CD4-positive, alpha-beta T cell treated with Interferon gamma for 1 hour (primary cell): ENCODE results near the gene DHFR.
"Not testable (repeated sequence)": the region's sequence is repeated elsewhere in the genome, so short reads cannot be mapped to it uniquely, and the experiment has no call there.

Experiments
- DNase-seq: peaks from one replicate; pipeline ENCODE4 v3.0.0-alpha.2; 2020

Gene DHFR

GRCh38 chr5:80654391-80655230 is at the start of gene DHFR, which contains the start of gene MSH3:
DHFR (minus strand) TSS chr5:80654983; CDS start chr5:80654489, 494 bp downstream.
MSH3 (plus strand) TSS chr5:80654652; CDS start chr5:80654728, 76 bp downstream.
- DNase-seq = peak; percentile 91

GRCh38 chr5:80704221-80704620 is 49.4 kb upstream of the DHFR start:
- no peak for DNase-seq

GRCh38 chr5:80703747-80704146 is 49.0 kb upstream of the DHFR start:
- no peak for DNase-seq

- no peak for DNase-seq
Measured at GRCh38 chr5:80703291-80703690, 48.5 kb upstream of the DHFR start.

- no peak for DNase-seq
Measured at GRCh38 chr5:80701597-80701996, 46.8 kb upstream of the DHFR start.

GRCh38 chr5:80698369-80698768 is 43.6 kb upstream of the DHFR start:
- DNase-seq = no peak

GRCh38 chr5:80697100-80697499 is 42.3 kb upstream of the DHFR start:
- DNase-seq = no peak

GRCh38 chr5:80696450-80696849 is 41.7 kb upstream of the DHFR start:
- no peak for DNase-seq

GRCh38 chr5:80695666-80696065 is 40.9 kb upstream of the DHFR start:
- DNase-seq = no peak

GRCh38 chr5:80689627-80690026 is 34.8 kb upstream of the DHFR start:
- DNase-seq = no peak

GRCh38 chr5:80688648-80689420 is 34.1 kb upstream of the DHFR start:
- DNase-seq = no peak

- DNase-seq = no peak
Measured at GRCh38 chr5:80686757-80687156, 32.0 kb upstream of the DHFR start.

GRCh38 chr5:80676706-80677105 is 21.9 kb upstream of the DHFR start:
- no peak for DNase-seq

- peak; percentile 43 for DNase-seq
Measured at GRCh38 chr5:80672140-80672736, 17.5 kb upstream of the DHFR start.

GRCh38 chr5:80668016-80668969 is 13.5 kb upstream of the DHFR start:
- no peak for DNase-seq

GRCh38 chr5:80667384-80667783 is 12.6 kb upstream of the DHFR start:
- no peak for DNase-seq

- no peak for DNase-seq
Measured at GRCh38 chr5:80665057-80665456, 10.3 kb upstream of the DHFR start.

GRCh38 chr5:80662108-80662507 is 7.3 kb upstream of the DHFR start:
- DNase-seq = no peak

- not testable (repeated sequence) for DNase-seq
Measured at GRCh38 chr5:80660661-80661060, 5.9 kb upstream of the DHFR start.

- DNase-seq = no peak
Measured at GRCh38 chr5:80659106-80659505, 4.3 kb upstream of the DHFR start.

GRCh38 chr5:80656425-80656824 is 1.6 kb upstream of the DHFR start:
- DNase-seq = no peak

GRCh38 chr5:80655231-80655774 is 520 bp upstream of the DHFR start:
- no peak for DNase-seq
